GM23338 (cell line): Measurements from ENCODE around the gene TXLNB. TPM values are rescaled to one million over a fixed set of nuclear protein-coding genes. Genes with fewer than 3 reads are reported as not detected.
A peak's percentile ranks its signal among the peaks of the same experiment; 100 is the strongest.

Source experiments
- ATAC-seq: fragments of 200-7000 bp; cut with Tn5 transposase; 3 replicates; pipeline ENCODE4 v1.9.1; 2020
- DNase-seq: peaks from one replicate; pipeline ENCODE4 v3.0.0-alpha.2; 2015; ENCODE audit warnings: low spot score
- H2AFZ ChIP-seq: fragments of 200-600 bp; sonication (generic); 2 replicates; pipeline ENCODE4 v1.8.0; 2016; ENCODE audit warnings: antibody characterized with exemption, mild to moderate bottlenecking, moderate library complexity
- H3F3A ChIP-seq: fragments of 200-600 bp; sonication (generic); replicated peaks from 2 replicates; pipeline ENCODE4 v1.8.0; 2017; ENCODE audit warnings: antibody characterized with exemption, mixed run types, low read depth
- H3K27ac ChIP-seq: fragments of 200-600 bp; sonication (generic); 2 replicates; pipeline ENCODE4 v1.6.1; 2016; ENCODE audit warnings: low read depth
- H3K27me3 ChIP-seq: fragments of 200-600 bp; sonication (generic); 2 replicates; pipeline ENCODE4 v1.8.0; 2016; ENCODE audit warnings: mild to moderate bottlenecking, mixed run types, moderate library complexity; ENCODE audit not compliant: insufficient read depth
- H3K36me3 ChIP-seq: fragments of 200-600 bp; sonication (generic); 2 replicates; pipeline ENCODE4 v1.8.0; 2016; ENCODE audit warnings: mild to moderate bottlenecking; ENCODE audit not compliant: insufficient read depth
- H3K4me1 ChIP-seq: fragments of 200-600 bp; sonication (generic); 2 replicates; pipeline ENCODE4 v1.8.0; 2016; ENCODE audit warnings: mild to moderate bottlenecking, moderate library complexity; ENCODE audit not compliant: insufficient read depth
- H3K4me2 ChIP-seq: fragments of 200-600 bp; sonication (generic); 2 replicates; pipeline ENCODE4 v1.7.1; 2017; ENCODE audit warnings: mixed run types
- H3K4me3 ChIP-seq: fragments of 200-600 bp; sonication (generic); 2 replicates; pipeline ENCODE4 v1.6.1; 2016; ENCODE audit warnings: mixed run types
- H3K79me2 ChIP-seq: fragments of 200-600 bp; sonication (generic); replicated peaks from 2 replicates; pipeline ENCODE4 v1.8.0; 2017; ENCODE audit warnings: mild to moderate bottlenecking; ENCODE audit not compliant: insufficient read depth
- H3K9me2 ChIP-seq: fragments of 200-600 bp; sonication (generic); 2 replicates; pipeline ENCODE4 v1.8.0; 2017; ENCODE audit not compliant: insufficient read depth
- H4K20me1 ChIP-seq: fragments of 200-600 bp; sonication (generic); replicated peaks from 2 replicates; pipeline ENCODE4 v1.8.0; 2017; ENCODE audit warnings: mild to moderate bottlenecking; ENCODE audit not compliant: insufficient read depth
- H3K27ac Mint-ChIP-seq: 2 replicates; pipeline ENCODE4 v1.8.0; 2020; ENCODE audit warnings: inconsistent platforms, mild to moderate bottlenecking, moderate library complexity, mixed read lengths
- H3K27me3 Mint-ChIP-seq: 3 replicates; pipeline ENCODE4 v1.8.0; 2022; ENCODE audit warnings: low read depth, mild to moderate bottlenecking, moderate library complexity, mixed read lengths, inconsistent platforms; ENCODE audit not compliant: insufficient read depth, poor library complexity
- H3K36me3 Mint-ChIP-seq: 3 replicates; pipeline ENCODE4 v1.8.0; 2021; ENCODE audit warnings: low read depth, mild to moderate bottlenecking, inconsistent platforms, moderate library complexity, mixed read lengths
- H3K4me1 Mint-ChIP-seq: 3 replicates; pipeline ENCODE4 v1.8.0; 2020; ENCODE audit warnings: mild to moderate bottlenecking, inconsistent platforms, mixed read lengths
- H3K4me3 Mint-ChIP-seq: 3 replicates; pipeline ENCODE4 v1.8.0; 2021; ENCODE audit warnings: moderate library complexity, mild to moderate bottlenecking, inconsistent platforms, mixed read lengths
- H3K9me3 Mint-ChIP-seq: 3 replicates; pipeline ENCODE4 v1.8.0; 2020; ENCODE audit warnings: moderate library complexity, mild to moderate bottlenecking, inconsistent platforms, mixed read lengths
- CREB1 ChIP-seq: fragments of 250-450 bp; sonication (Bioruptor Pico); IDR thresholded peaks from 2 replicates; pipeline ENCODE4 v1.5.0; 2020; ENCODE audit warnings: low read depth, mild to moderate bottlenecking, moderate library complexity
- NANOG ChIP-seq: IDR thresholded peaks from 2 replicates; pipeline ENCODE4 v1.6.1; 2016; ENCODE audit warnings: antibody characterized with exemption, borderline replicate concordance
- STAT1 ChIP-seq: IDR thresholded peaks from one replicate; pipeline ENCODE4 v1.6.1; 2016; ENCODE audit warnings: antibody characterized with exemption; ENCODE audit not compliant: unreplicated experiment
- ZNF114 ChIP-seq: fragments of 250-450 bp; sonication (Bioruptor Pico); IDR thresholded peaks from 2 replicates; pipeline ENCODE4 v1.5.0; 2020; ENCODE audit warnings: mild to moderate bottlenecking, moderate library complexity
- ZNF331 ChIP-seq: fragments of 250-450 bp; sonication (Bioruptor Pico); IDR thresholded peaks from 2 replicates; pipeline ENCODE4 v1.5.0; 2020; ENCODE audit warnings: low read depth, mild to moderate bottlenecking, moderate library complexity
- long read RNA-seq: library from polyadenylated mRNA; unstranded; transcript quantifications from one replicate; pipeline ENCODE4 v2.0.0, GENCODE V29; 2020; ENCODE audit not compliant: unreplicated experiment
- polyA plus RNA-seq: library from polyadenylated mRNA; unstranded; fragments of >200 nt; fragmentation: Nextera tagmentation; extraction: Ambion mirVana; gene quantifications from 2 replicates; pipeline ENCODE4 v1.2.1, GENCODE V29; 2016
- total RNA-seq: library from RNA; depleted of rRNA; stranded (reverse); fragments of >200 nt; shearing (Covaris generic); gene quantifications from 2 replicates; pipeline ENCODE4 v1.2.3, GENCODE V29; 2014; rRNA removed
- TF ChIP-seq, protein P1 (sequence below): IDR thresholded peaks from one replicate; pipeline ENCODE4 v1.6.1; 2018; ENCODE audit warnings: antibody characterized with exemption; ENCODE audit not compliant: unreplicated experiment
- TF ChIP-seq, protein P2 (sequence below), 2 experiments: fragments of 200-600 bp in 1 of 2; sonication (generic) in 1 of 2; conservative IDR thresholded peaks; 2 replicates each; pipeline versions ENCODE4 v1.5.1 to v1.6.1; 2016 to 2017; ENCODE audit warnings: antibody characterized with exemption in 2 of 2, low read depth in 2 of 2, mild to moderate bottlenecking in 2 of 2, moderate library complexity in 1 of 2
- TF ChIP-seq, protein P3 (sequence below): IDR thresholded peaks from 2 replicates; pipeline ENCODE4 v1.6.1; 2016; ENCODE audit warnings: antibody characterized with exemption

The TXLNB gene
- 0.23 and 0.28 TPM in 2 replicates for total RNA-seq
- polyA plus RNA-seq: 0.10 and 0.11 TPM in 2 replicates
- long read RNA-seq: 0 reads

DNA sequence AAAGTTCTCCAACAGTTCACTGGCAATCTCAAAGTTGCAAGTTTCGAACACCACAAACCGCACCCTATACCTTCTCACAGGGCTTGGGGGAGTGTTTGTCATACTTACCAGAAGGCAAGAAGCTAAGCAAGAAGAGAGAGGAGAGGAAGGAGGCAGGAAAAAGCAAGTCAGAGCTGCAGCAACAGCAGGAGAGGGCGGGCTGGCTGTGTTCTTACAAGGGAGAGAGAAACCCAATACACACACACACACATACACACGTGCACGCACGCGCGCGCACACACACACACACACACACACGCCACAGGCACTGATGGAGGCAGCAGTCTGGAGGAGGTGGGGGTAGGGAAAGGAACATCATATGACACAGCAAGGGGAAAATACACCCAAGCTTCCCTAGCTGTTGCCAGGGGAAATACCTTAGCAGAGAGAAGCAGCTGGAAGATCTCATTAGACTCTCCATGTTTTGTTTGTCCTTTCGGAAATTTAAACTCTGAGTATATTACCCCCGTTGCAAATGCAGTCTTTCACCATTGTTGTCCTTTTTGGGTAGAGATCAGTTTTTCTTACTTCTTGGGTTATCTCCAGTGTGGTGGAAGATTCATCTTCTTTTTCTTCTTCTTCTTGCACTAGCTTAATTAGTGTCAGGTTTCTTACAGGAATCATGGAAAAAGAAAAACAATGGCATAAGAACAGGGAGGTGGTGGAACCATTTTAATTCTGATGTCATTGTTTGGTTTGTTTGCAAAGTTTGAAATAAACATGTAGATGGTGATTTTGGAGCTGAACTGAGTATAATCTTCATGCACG is at the start of gene TXLNB:
TXLNB (minus strand) TSS at position 186 of the 807 bp plus-strand sequence. CDS start 3,099 bp downstream, outside the sequence.
- Histone ChIP-seq H3K9me2 (no peaks in the 10 kb centered on the region), H3F3A (no peaks in the 10 kb centered on the region), H3K27me3 (no peaks in the 10 kb centered on the region), H2AFZ (peak within 1 kb of the TSS; percentile 66), H3K79me2 (no peaks in the 10 kb centered on the region), H3K4me1 (peaks cover 13% of the 10 kb centered on the region), H3K27ac (0 out of 2 replicates have a peak within 1 kb of the TSS, but pooled peaks have one; percentile 14), H3K4me3 (no peak within 1 kb of the TSS), H3K36me3 (no peaks in the 10 kb centered on the region), H4K20me1 (no peaks in the 10 kb centered on the region), H3K4me2 (peak within 1 kb of the TSS; percentile 46)
- TF ChIP-seq, protein P1, sequence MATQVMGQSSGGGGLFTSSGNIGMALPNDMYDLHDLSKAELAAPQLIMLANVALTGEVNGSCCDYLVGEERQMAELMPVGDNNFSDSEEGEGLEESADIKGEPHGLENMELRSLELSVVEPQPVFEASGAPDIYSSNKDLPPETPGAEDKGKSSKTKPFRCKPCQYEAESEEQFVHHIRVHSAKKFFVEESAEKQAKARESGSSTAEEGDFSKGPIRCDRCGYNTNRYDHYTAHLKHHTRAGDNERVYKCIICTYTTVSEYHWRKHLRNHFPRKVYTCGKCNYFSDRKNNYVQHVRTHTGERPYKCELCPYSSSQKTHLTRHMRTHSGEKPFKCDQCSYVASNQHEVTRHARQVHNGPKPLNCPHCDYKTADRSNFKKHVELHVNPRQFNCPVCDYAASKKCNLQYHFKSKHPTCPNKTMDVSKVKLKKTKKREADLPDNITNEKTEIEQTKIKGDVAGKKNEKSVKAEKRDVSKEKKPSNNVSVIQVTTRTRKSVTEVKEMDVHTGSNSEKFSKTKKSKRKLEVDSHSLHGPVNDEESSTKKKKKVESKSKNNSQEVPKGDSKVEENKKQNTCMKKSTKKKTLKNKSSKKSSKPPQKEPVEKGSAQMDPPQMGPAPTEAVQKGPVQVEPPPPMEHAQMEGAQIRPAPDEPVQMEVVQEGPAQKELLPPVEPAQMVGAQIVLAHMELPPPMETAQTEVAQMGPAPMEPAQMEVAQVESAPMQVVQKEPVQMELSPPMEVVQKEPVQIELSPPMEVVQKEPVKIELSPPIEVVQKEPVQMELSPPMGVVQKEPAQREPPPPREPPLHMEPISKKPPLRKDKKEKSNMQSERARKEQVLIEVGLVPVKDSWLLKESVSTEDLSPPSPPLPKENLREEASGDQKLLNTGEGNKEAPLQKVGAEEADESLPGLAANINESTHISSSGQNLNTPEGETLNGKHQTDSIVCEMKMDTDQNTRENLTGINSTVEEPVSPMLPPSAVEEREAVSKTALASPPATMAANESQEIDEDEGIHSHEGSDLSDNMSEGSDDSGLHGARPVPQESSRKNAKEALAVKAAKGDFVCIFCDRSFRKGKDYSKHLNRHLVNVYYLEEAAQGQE: no peak
- TF ChIP-seq, protein P2, sequence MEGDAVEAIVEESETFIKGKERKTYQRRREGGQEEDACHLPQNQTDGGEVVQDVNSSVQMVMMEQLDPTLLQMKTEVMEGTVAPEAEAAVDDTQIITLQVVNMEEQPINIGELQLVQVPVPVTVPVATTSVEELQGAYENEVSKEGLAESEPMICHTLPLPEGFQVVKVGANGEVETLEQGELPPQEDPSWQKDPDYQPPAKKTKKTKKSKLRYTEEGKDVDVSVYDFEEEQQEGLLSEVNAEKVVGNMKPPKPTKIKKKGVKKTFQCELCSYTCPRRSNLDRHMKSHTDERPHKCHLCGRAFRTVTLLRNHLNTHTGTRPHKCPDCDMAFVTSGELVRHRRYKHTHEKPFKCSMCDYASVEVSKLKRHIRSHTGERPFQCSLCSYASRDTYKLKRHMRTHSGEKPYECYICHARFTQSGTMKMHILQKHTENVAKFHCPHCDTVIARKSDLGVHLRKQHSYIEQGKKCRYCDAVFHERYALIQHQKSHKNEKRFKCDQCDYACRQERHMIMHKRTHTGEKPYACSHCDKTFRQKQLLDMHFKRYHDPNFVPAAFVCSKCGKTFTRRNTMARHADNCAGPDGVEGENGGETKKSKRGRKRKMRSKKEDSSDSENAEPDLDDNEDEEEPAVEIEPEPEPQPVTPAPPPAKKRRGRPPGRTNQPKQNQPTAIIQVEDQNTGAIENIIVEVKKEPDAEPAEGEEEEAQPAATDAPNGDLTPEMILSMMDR (conservative IDR thresholded peaks at IDR 0.05; ENCODE audit: low read depth in 2 of 2): no peak
- TF ChIP-seq ZNF331 (CRISPR knock-in tag): no peak
- 0 out of 2 replicates have a peak, but pooled peaks have one; percentile 17 for TF ChIP-seq CREB1
- peaks cover 5% of the 10 kb centered on the region for H3K27me3 Mint-ChIP-seq
- DNase-seq (peak; percentile 38), ATAC-seq (peak; percentile 69)
- H3K36me3 Mint-ChIP-seq: 0 out of 3 replicates have a peak, but pooled peaks cover 4% of the 10 kb centered on the region
- H3K4me1 Mint-ChIP-seq: peaks cover 20% of the 10 kb centered on the region
- H3K4me3 Mint-ChIP-seq: no peak within 1 kb of the TSS; the same call in 1 of the 3 replicates
- H3K27ac Mint-ChIP-seq: peak within 1 kb of the TSS; percentile 84
- no peaks in the 10 kb centered on the region for H3K9me3 Mint-ChIP-seq

DNA sequence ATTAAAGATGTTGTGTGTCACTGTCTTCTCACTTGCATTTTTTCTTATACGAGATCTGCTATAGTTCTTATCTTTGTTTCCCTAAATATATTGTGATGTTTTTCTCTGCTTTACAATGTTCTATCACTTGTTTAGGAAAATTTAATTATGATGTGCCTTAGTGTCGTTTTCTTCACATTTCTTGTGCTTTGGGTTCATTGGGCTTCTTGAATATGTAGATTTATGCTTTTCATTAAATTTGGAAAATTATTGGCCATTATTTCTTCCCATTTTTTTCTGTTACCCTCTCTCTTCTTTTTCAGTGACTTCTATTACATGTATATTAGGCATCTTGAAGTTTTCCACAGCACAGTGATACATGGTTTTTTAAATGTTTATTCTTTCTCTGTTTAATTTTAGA is 49.3 kb upstream of the TXLNB start:
- Histone ChIP-seq H3K4me3 (no peak overlapping the region), H2AFZ (no peak overlapping the region), H3K9me2 (no peaks in the 10 kb centered on the region), H3F3A (no peaks in the 10 kb centered on the region), H3K4me2 (no peak overlapping the region), H4K20me1 (no peaks in the 10 kb centered on the region), H3K27me3 (no peaks in the 10 kb centered on the region), H3K79me2 (no peaks in the 10 kb centered on the region), H3K4me1 (peaks cover 13% of the 10 kb centered on the region; the same call in 1 of the 2 replicates), H3K27ac (no peak overlapping the region), H3K36me3 (no peaks in the 10 kb centered on the region)
- TF ChIP-seq NANOG (no peak), STAT1 (no peak), ZNF114 (CRISPR knock-in tag) (no peak)
- TF ChIP-seq, protein P1: no peak
- TF ChIP-seq, protein P3, sequence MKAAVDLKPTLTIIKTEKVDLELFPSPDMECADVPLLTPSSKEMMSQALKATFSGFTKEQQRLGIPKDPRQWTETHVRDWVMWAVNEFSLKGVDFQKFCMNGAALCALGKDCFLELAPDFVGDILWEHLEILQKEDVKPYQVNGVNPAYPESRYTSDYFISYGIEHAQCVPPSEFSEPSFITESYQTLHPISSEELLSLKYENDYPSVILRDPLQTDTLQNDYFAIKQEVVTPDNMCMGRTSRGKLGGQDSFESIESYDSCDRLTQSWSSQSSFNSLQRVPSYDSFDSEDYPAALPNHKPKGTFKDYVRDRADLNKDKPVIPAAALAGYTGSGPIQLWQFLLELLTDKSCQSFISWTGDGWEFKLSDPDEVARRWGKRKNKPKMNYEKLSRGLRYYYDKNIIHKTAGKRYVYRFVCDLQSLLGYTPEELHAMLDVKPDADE: no peak
- Mint-ChIP-seq H3K4me1 (peaks cover 16% of the 10 kb centered on the region), H3K4me3 (no peak overlapping the region), H3K27ac (no peak overlapping the region), H3K27me3 (peaks cover 5% of the 10 kb centered on the region), H3K36me3 (no peaks in the 10 kb centered on the region; the same call in 2 of the 3 replicates), H3K9me3 (no peaks in the 10 kb centered on the region)
- DNase-seq (no peak), ATAC-seq (no peak)
